HepG2 (cell line): ENCODE measurements around the gene ATP5PF. TPM values are rescaled to one million over a fixed set of nuclear protein-coding genes. Genes with fewer than 3 reads are reported as not detected.

Experiments used
- ATAC-seq: fragments of 200-7000 bp; cut with Tn5 transposase; 3 replicates; pipeline ENCODE4 v1.9.1; 2020; ENCODE audit warnings: mild to moderate bottlenecking, moderate library complexity
- BruUV-seq: library from RNA; stranded (reverse); fragments of 400-500 nt; replicated peaks from 2 replicates; lab custom pipeline; 2021; lab: Mats Ljungman, UMichigan
- CTCF ChIA-PET: fragments of 300-600 bp; formaldehyde crosslinking; extraction: SDS; loops from one replicate; lab custom pipeline; 2021; ENCODE audit warnings: low total read pairs, inconsistent platforms, low intra/inter-chr PET ratio; lab: Yijun Ruan, JAX
- POLR2A ChIA-PET: fragments of 350-600 bp; sonication (Branson Sonifier 250); formaldehyde crosslinking; loops from one replicate; lab custom pipeline; 2020; ENCODE audit warnings: antibody characterized with exemption, inconsistent platforms; lab: Yijun Ruan, JAX
- DNase-seq: peaks from one replicate; pipeline ENCODE4 v3.0.0-alpha.2; 2015; ENCODE audit warnings: low spot score
- FAIRE-seq: peaks from 3 replicates; lab custom pipeline; 2011; peaks lifted over from hg19 to GRCh38; lab: Jason Lieb, UNC
- H2AFZ ChIP-seq: one replicate; pipeline ENCODE4 v1.6.1; 2011; ENCODE audit warnings: low read length, inconsistent platforms
- H3K27ac ChIP-seq: fragments of 300-600 bp; 3 replicates; pipeline ENCODE4 v1.8.0; 2011; ENCODE audit warnings: mixed run types, mild to moderate bottlenecking, mixed read lengths, low read length, inconsistent platforms; ENCODE audit not compliant: insufficient read depth; ENCODE audit errors: extremely low read length
- H3K27me3 ChIP-seq, 2 experiments: fragments of 200-600 bp in 1 of 2; 2 replicates in 1 of 2; 3 replicates in 1 of 2; pipeline versions ENCODE4 v1.6.0 to v1.8.0; 2011; ENCODE audit warnings: low read length in 2 of 2, mild to moderate bottlenecking in 2 of 2, moderate library complexity in 2 of 2, inconsistent platforms in 1 of 2; ENCODE audit not compliant: insufficient read depth in 2 of 2, control insufficient read depth in 1 of 2
- H3K36me3 ChIP-seq, 2 experiments: fragments of 200-600 bp in 1 of 2; replicated peaks in 1 of 2; 2 replicates in 1 of 2; 3 replicates in 1 of 2; pipeline versions ENCODE4 v1.5.1 to v1.8.0; 2011; ENCODE audit warnings: low read length in 2 of 2, inconsistent platforms in 1 of 2; ENCODE audit not compliant: insufficient read depth in 2 of 2, control insufficient read depth in 1 of 2
- H3K4me1 ChIP-seq: 2 replicates; pipeline ENCODE4 v1.5.1; 2012; ENCODE audit warnings: low read length, inconsistent platforms; ENCODE audit not compliant: insufficient read depth
- H3K4me2 ChIP-seq: 2 replicates; pipeline ENCODE4 v1.6.0; 2011; ENCODE audit warnings: low read depth, low read length, inconsistent platforms
- H3K4me3 ChIP-seq, 3 experiments: fragments of 200-600 bp in 1 of 3; sonication (generic), shearing (Covaris generic) in 1 of 3; replicated peaks in 1 of 3; 2 replicates each; pipeline ENCODE4 v1.5.1; 2011 to 2016; ENCODE audit warnings: low read length in 3 of 3, inconsistent platforms in 2 of 3, low read depth in 2 of 3, mild to moderate bottlenecking in 2 of 3, control low read depth in 1 of 3, mixed read lengths in 1 of 3; ENCODE audit not compliant: insufficient read depth in 1 of 3
- H3K79me2 ChIP-seq: one replicate; pipeline ENCODE4 v1.6.1; 2011; ENCODE audit warnings: low read length, inconsistent platforms; ENCODE audit not compliant: insufficient read depth
- H3K9ac ChIP-seq: 2 replicates; pipeline ENCODE4 v1.6.0; 2011; ENCODE audit warnings: mild to moderate bottlenecking, low read depth, low read length, inconsistent platforms; ENCODE audit not compliant: insufficient read depth
- H3K9me3 ChIP-seq: 2 replicates; pipeline ENCODE4 v1.5.1; 2012; ENCODE audit warnings: mild to moderate bottlenecking, low read length
- H4K20me1 ChIP-seq: 2 replicates; pipeline ENCODE4 v1.6.0; 2011; ENCODE audit warnings: inconsistent platforms, mild to moderate bottlenecking, low read length, moderate library complexity; ENCODE audit not compliant: insufficient read depth
- BORCS8-MEF2B ChIP-seq: sonication (generic); formaldehyde crosslinking; IDR thresholded peaks from 2 replicates; pipeline ENCODE4 v1.8.0; 2022; ENCODE audit warnings: mild to moderate bottlenecking, missing genetic modification reagents
- EZH2 ChIP-seq: conservative IDR thresholded peaks from 2 replicates; pipeline ENCODE4 v1.6.1; 2012; ENCODE audit warnings: mild to moderate bottlenecking, low read depth, low read length, moderate library complexity
- FOXJ3 ChIP-seq: sonication (generic); formaldehyde crosslinking; IDR thresholded peaks from 2 replicates; pipeline ENCODE4 v1.4.0; 2020; ENCODE audit warnings: missing genetic modification reagents, mild to moderate bottlenecking, borderline replicate concordance
- FOXM1 ChIP-seq: sonication (generic); formaldehyde crosslinking; IDR thresholded peaks from 2 replicates; pipeline ENCODE4 v1.5.0; 2020; ENCODE audit warnings: missing genetic modification reagents
- HNRNPK ChIP-seq: fragments of 200-400 bp; formaldehyde crosslinking; IDR thresholded peaks from 2 replicates; pipeline ENCODE4 v1.6.1; 2018; ENCODE audit warnings: low read length, low read depth, moderate library complexity, mild to moderate bottlenecking; ENCODE audit not compliant: poor library complexity, severe bottlenecking
- KLF6 ChIP-seq: IDR thresholded peaks from 2 replicates; pipeline ENCODE4 v1.8.0; 2016; ENCODE audit warnings: missing biosample characterization, missing genetic modification reagents
- NFIC ChIP-seq: IDR thresholded peaks from 2 replicates; pipeline ENCODE4 v1.6.1; 2012; ENCODE audit warnings: mild to moderate bottlenecking, low read length, inconsistent platforms
- NR2F2 ChIP-seq: IDR thresholded peaks from 2 replicates; pipeline ENCODE4 v1.6.1; 2012; ENCODE audit warnings: low read depth, inconsistent platforms, borderline replicate concordance
- RELA ChIP-seq: sonication (generic); formaldehyde crosslinking; IDR thresholded peaks from 2 replicates; pipeline ENCODE4 v1.4.0; 2020; ENCODE audit warnings: missing genetic modification reagents
- THAP7 ChIP-seq: sonication (generic); formaldehyde crosslinking; IDR thresholded peaks from 2 replicates; pipeline ENCODE4 v1.8.1; 2023; ENCODE audit warnings: mild to moderate bottlenecking, missing genetic modification reagents
- ZNF230 ChIP-seq: sonication (generic); formaldehyde crosslinking; IDR thresholded peaks from 2 replicates; pipeline ENCODE4 v1.4.0; 2020; ENCODE audit warnings: mild to moderate bottlenecking, missing genetic modification reagents
- ZNF317 ChIP-seq: sonication (generic); formaldehyde crosslinking; IDR thresholded peaks from 2 replicates; pipeline ENCODE4 v1.5.0; 2020; ENCODE audit warnings: mild to moderate bottlenecking, missing genetic modification reagents
- ZNF550 ChIP-seq: sonication (generic); formaldehyde crosslinking; IDR thresholded peaks from 2 replicates; pipeline ENCODE4 v1.4.0; 2020; ENCODE audit warnings: mild to moderate bottlenecking, missing genetic modification reagents, borderline replicate concordance
- ZNF75D ChIP-seq: sonication (generic); formaldehyde crosslinking; IDR thresholded peaks from 2 replicates; pipeline ENCODE4 v1.8.1; 2023; ENCODE audit warnings: missing genetic modification reagents, mild to moderate bottlenecking, borderline replicate concordance
- WGBS: methylation state at CpG from one replicate; pipeline ENCODE4 v1.1.6; 2017; ENCODE audit warnings: low lambda C conversion rate; 5-methylcytosine and 5-hydroxymethylcytosine counted together
- in situ Hi-C: cut with HindIII; loops from 2 replicates; pipeline ENCODE4 v1.10.0; 2017; ENCODE audit warnings: low pct_unique_long_range_greater_than_20kb; ENCODE audit not compliant: extremely low pct_ligation_motif_present
- intact Hi-C: fragments of 100-400 bp; cut with micrococcal nuclease; formaldehyde crosslinking; loops from one replicate; pipeline ENCODE4 v1.10.0; 2022; ENCODE audit not compliant: unreplicated experiment
- polyA plus RNA-seq, 8 experiments: library from polyadenylated mRNA; depleted of rRNA in 3 of 8; stranded (reverse) in 7 of 8; unstranded in 1 of 8; fragments of >200 nt; fragmentation: Illumina TruSeq in 4 of 8; extraction: Trizol in 4 of 8; gene quantifications; 2 replicates each; pipeline versions ENCODE4 v1.2.1 to v1.2.3, GENCODE V29; 2011 to 2016; ENCODE audit warnings: low read depth in 4 of 8, missing spikeins in 1 of 8, mixed read lengths in 1 of 8; ENCODE audit not compliant: insufficient read depth in 1 of 8
- total RNA-seq, 5 experiments: library from RNA; depleted of rRNA; stranded (reverse); fragments of >200 nt; fragmentation: Illumina TruSeq; extraction: Trizol; gene quantifications; 2 replicates each; pipeline ENCODE4 v1.2.3, GENCODE V29; 2016; ENCODE audit warnings: low read depth in 1 of 5
- TF ChIP-seq, protein P1 (sequence below): sonication (generic); formaldehyde crosslinking; IDR thresholded peaks from 2 replicates; pipeline ENCODE4 v1.5.0; 2020; ENCODE audit warnings: missing genetic modification reagents
- TF ChIP-seq, protein P2 (sequence below): sonication (generic); formaldehyde crosslinking; IDR thresholded peaks from 2 replicates; pipeline ENCODE4 v1.8.0; 2022; ENCODE audit warnings: missing genetic modification reagents, mild to moderate bottlenecking, moderate library complexity, borderline replicate concordance
- TF ChIP-seq, protein P3 (sequence below): IDR thresholded peaks from 2 replicates; pipeline ENCODE4 v1.6.1; 2016
- TF ChIP-seq, protein P4 (sequence below): IDR thresholded peaks from 2 replicates; pipeline ENCODE4 v1.6.1; 2016; ENCODE audit warnings: missing compliant biosample characterization, missing genetic modification reagents, borderline replicate concordance

The ATP5PF gene
- total and polyA plus RNA-seq, 2 of the 13 experiments (the other 11 are each of a cell fraction or from before 2014, with no cell fraction given), result 131 to 157 TPM

GRCh38 chr21:25760061-25760460 lies 25.4 kb upstream of the ATP5PF start (continued):
- TF ChIP-seq, protein P1, sequence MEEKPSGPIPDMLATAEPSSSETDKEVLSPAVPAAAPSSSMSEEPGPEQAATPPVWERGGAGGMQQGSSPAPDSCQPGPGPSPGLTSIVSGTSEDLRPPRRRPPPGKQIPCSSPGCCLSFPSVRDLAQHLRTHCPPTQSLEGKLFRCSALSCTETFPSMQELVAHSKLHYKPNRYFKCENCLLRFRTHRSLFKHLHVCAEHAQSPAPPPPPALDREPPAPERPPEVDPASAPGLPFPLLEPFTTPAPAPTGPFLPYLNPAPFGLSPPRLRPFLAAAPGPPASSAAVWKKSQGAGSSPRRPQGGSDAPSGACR, result no peak
- TF ChIP-seq, protein P2, sequence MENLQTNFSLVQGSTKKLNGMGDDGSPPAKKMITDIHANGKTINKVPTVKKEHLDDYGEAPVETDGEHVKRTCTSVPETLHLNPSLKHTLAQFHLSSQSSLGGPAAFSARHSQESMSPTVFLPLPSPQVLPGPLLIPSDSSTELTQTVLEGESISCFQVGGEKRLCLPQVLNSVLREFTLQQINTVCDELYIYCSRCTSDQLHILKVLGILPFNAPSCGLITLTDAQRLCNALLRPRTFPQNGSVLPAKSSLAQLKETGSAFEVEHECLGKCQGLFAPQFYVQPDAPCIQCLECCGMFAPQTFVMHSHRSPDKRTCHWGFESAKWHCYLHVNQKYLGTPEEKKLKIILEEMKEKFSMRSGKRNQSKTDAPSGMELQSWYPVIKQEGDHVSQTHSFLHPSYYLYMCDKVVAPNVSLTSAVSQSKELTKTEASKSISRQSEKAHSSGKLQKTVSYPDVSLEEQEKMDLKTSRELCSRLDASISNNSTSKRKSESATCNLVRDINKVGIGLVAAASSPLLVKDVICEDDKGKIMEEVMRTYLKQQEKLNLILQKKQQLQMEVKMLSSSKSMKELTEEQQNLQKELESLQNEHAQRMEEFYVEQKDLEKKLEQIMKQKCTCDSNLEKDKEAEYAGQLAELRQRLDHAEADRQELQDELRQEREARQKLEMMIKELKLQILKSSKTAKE (CRISPR knock-in tag), result no peak
- TF ChIP-seq ZNF230 (CRISPR knock-in tag), result no peak
- TF ChIP-seq, protein P3, sequence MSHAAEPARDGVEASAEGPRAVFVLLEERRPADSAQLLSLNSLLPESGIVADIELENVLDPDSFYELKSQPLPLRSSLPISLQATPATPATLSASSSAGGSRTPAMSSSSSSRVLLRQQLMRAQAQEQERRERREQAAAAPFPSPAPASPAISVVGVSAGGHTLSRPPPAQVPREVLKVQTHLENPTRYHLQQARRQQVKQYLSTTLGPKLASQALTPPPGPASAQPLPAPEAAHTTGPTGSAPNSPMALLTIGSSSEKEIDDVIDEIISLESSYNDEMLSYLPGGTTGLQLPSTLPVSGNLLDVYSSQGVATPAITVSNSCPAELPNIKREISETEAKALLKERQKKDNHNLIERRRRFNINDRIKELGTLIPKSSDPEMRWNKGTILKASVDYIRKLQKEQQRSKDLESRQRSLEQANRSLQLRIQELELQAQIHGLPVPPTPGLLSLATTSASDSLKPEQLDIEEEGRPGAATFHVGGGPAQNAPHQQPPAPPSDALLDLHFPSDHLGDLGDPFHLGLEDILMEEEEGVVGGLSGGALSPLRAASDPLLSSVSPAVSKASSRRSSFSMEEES, result no peak
- no peak for TF ChIP-seq EZH2
- TF ChIP-seq, all 625 proteins: peak for 0

DNA sequence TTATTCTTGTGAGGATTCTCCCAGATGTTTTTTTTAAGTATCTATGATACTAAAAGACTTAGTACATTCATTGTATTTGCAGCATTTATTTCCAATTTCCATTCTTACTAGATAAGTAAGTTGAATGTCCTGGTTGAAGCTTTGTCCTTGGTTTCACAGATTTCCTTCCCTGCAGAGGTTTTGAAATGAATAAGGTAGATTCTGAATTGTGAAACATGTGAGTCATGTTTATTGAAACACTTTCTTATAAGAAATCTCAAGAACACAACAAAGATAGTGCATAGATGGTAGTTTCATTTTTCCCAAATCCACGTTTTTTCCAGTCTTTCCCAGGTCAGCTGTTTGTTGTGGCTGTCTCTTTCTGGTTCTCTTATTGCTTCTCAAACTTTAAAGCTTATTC lies 24.9 kb upstream of the ATP5PF start:
- Histone ChIP-seq H3K79me2 (no peaks in the 10 kb centered on the region), H3K36me3 (peaks cover 8 to 48% of the 10 kb centered on the region in 2 experiments), H3K27ac (no peak overlapping the region), H3K9me3 (no peaks in the 10 kb centered on the region), H2AFZ (no peak overlapping the region), H3K27me3 (no peaks in the 10 kb centered on the region), H3K4me2 (no peak overlapping the region), H4K20me1 (no peaks in the 10 kb centered on the region), H3K9ac (no peak overlapping the region), H3K4me1 (no peaks in the 10 kb centered on the region), H3K4me3 (no peak overlapping the region)
- FAIRE-seq, result no peak
- in situ Hi-C loops (no loop called here), intact Hi-C loops (no loop called here)
- WGBS, result 83% methylated on average over 1 of the region's 1 CpG
- no TSS peak for BruUV-seq
- no peak for ATAC-seq
- POLR2A ChIA-PET, result no interaction called here
- CTCF ChIA-PET, result no interaction called here
- TF ChIP-seq ZNF317 (CRISPR knock-in tag) (no peak), NFIC (no peak), FOXM1 (CRISPR knock-in tag) (no peak), KLF6 (CRISPR knock-in tag) (no peak), FOXJ3 (CRISPR knock-in tag) (no peak), HNRNPK (no peak), ZNF75D (CRISPR knock-in tag) (no peak), THAP7 (CRISPR knock-in tag) (no peak), ZNF550 (CRISPR knock-in tag) (no peak), BORCS8-MEF2B (CRISPR knock-in tag) (no peak), RELA (CRISPR knock-in tag) (no peak), NR2F2 (no peak)
- TF ChIP-seq, protein P4, sequence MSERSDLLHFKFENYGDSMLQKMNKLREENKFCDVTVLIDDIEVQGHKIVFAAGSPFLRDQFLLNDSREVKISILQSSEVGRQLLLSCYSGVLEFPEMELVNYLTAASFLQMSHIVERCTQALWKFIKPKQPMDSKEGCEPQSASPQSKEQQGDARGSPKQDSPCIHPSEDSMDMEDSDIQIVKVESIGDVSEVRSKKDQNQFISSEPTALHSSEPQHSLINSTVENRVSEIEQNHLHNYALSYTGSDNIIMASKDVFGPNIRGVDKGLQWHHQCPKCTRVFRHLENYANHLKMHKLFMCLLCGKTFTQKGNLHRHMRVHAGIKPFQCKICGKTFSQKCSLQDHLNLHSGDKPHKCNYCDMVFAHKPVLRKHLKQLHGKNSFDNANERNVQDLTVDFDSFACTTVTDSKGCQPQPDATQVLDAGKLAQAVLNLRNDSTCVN (CRISPR knock-in tag), result no peak
- DNase-seq, result no peak
